Activated CD4-positive, alpha-beta memory T cell treated with anti-CD3 and anti-CD28 coated beads for 36 hours (primary cell): ENCODE measurements around the gene LSMEM2. TPM values are rescaled to one million over a fixed set of nuclear protein-coding genes. Genes with fewer than 3 reads are reported as not detected.

ENCODE experiments used
- CTCF ChIA-PET: fragments of 350-600 bp; sonication (Branson Sonifier 250); formaldehyde crosslinking; loops from one replicate; lab custom pipeline; 2021; ENCODE audit warnings: antibody characterized with exemption, inconsistent platforms; lab: Charles Lee
- POLR2A ChIA-PET: fragments of 350-600 bp; sonication (Branson Sonifier 250); formaldehyde crosslinking; loops from one replicate; lab custom pipeline; 2021; ENCODE audit warnings: antibody characterized with exemption; lab: Charles Lee
- DNase-seq: peaks from one replicate; pipeline ENCODE4 v3.0.0-alpha.2; 2020
- H3K27ac Mint-ChIP-seq: one replicate; pipeline ENCODE4 v1.8.0; 2021; ENCODE audit warnings: mixed read lengths
- H3K27me3 Mint-ChIP-seq: one replicate; pipeline ENCODE4 v1.8.0; 2021; ENCODE audit warnings: mixed read lengths
- H3K36me3 Mint-ChIP-seq: one replicate; pipeline ENCODE4 v1.8.0; 2021; ENCODE audit warnings: mixed read lengths
- H3K4me1 Mint-ChIP-seq: one replicate; pipeline ENCODE4 v1.8.0; 2021; ENCODE audit warnings: low read depth, mixed read lengths
- H3K4me3 Mint-ChIP-seq: one replicate; pipeline ENCODE4 v1.8.0; 2021; ENCODE audit warnings: mild to moderate bottlenecking, mixed read lengths
- H3K9me3 Mint-ChIP-seq: one replicate; pipeline ENCODE4 v1.8.0; 2021; ENCODE audit warnings: mixed read lengths
- intact Hi-C: fragments of 100-400 bp; cut with micrococcal nuclease; formaldehyde crosslinking; loops from one replicate; pipeline ENCODE4 v1.15.1; 2023
- total RNA-seq, 2 experiments: library from RNA; stranded (reverse); gene quantifications; one replicate each; pipeline ENCODE4 v1.2.3, GENCODE V29; 2021

The LSMEM2 gene
- total RNA-seq: not detected

DNA sequence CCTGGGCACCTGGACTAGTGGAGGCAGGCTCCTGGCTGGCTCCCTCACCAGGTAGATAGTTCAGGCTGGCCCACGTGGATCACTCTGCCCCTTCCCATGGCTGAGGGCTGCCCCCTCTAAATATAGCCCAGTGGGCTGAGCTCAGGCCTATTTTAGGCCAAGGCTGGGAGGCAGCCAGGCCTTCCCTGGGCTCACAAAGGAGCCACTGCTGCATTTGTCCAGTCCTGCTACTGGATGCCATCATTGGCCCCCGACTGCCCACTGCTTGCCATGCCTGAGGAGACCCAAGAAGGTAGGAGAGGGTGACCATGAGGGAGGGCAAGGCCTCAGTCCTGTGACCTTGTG, at the start of gene LSMEM2:
Gene LSMEM2 (plus strand): TSS at position 208 of the 345 bp plus-strand sequence. CDS start 27 bp downstream, at position 235.
- DNase-seq: no peak
- H3K4me1 Mint-ChIP-seq: peaks cover 20% of the 10 kb centered on the region
- ChIA-PET CTCF (interaction anchor here (0.6 to 2.1 kb wide), 7 partner anchors 13 to 86 kb away, joined by 3 to 7 read pairs (median 3); partner anchors contain the start of gene IFRD2), POLR2A (interaction anchor here (0.6 to 3.1 kb wide), 3 partner anchors 10 to 50 kb away, joined by 3 to 16 read pairs (median 4); partner anchors contain the start of gene IFRD2)
- H3K9me3 Mint-ChIP-seq: no peaks in the 10 kb centered on the region
- H3K27ac Mint-ChIP-seq: no peak within 1 kb of the TSS
- intact Hi-C loops: no loop called here
- H3K4me3 Mint-ChIP-seq: no peak within 1 kb of the TSS
- H3K27me3 Mint-ChIP-seq: peaks cover 21% of the 10 kb centered on the region
- H3K36me3 Mint-ChIP-seq: no peaks in the 10 kb centered on the region

- no peak overlapping the region for H3K27ac Mint-ChIP-seq
- H3K27me3 Mint-ChIP-seq: no peaks in the 10 kb centered on the region
- no peaks in the 10 kb centered on the region for H3K36me3 Mint-ChIP-seq
- ChIA-PET CTCF (interaction anchor here (1.7 to 14.8 kb wide), 7 partner anchors 8 to 44 kb away, joined by 4 to 307 read pairs (median 45); partner anchors contain the start of genes GNAI2 and GNAT1), POLR2A (interaction anchor here (0.8 to 1.0 kb wide), 2 partner anchors 49 to 108 kb away, joined by 3 read pairs; no protein-coding TSS in a partner anchor)
- H3K4me1 Mint-ChIP-seq: peaks cover 17% of the 10 kb centered on the region
- no peak for DNase-seq
- no peak overlapping the region for H3K4me3 Mint-ChIP-seq
- intact Hi-C loops: no loop called here
- no peaks in the 10 kb centered on the region for H3K9me3 Mint-ChIP-seq
Measured at GRCh38 chr3:50229490-50229889, 49.4 kb upstream of the LSMEM2 start.

GRCh38 chr3:50230104-50230793, 48.6 kb upstream of the LSMEM2 start:
- Mint-ChIP-seq H3K4me3 (no peak overlapping the region), H3K27ac (no peak overlapping the region), H3K9me3 (no peaks in the 10 kb centered on the region), H3K27me3 (no peaks in the 10 kb centered on the region), H3K4me1 (peaks cover 19% of the 10 kb centered on the region), H3K36me3 (no peaks in the 10 kb centered on the region)
- intact Hi-C loops: no loop called here
- DNase-seq: no peak
- ChIA-PET CTCF (interaction anchor here (1.1 to 14.8 kb wide), 4 partner anchors 14 to 38 kb away, joined by 3 to 307 read pairs (median 50); no protein-coding TSS in a partner anchor), POLR2A (interaction anchor here (0.8 kb wide), 1 partner anchor 107 kb away, joined by 3 read pairs; no protein-coding TSS in a partner anchor)

DNA sequence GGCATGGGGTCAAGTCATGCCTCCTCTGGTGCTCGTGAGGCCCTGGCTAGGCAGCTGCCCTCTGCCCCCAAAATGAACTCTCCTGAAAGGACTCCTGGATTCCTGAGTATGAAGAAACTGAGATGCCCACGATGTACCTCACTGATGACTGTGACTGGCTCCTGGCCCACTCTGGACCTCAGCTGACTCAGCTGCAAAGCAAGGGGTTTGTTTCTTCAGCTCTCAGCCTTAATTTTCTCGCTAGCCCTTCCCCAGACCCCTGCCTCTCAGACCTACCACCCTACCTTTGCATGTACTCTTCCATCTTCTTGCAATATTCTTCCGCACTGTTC, 48.1 kb upstream of the LSMEM2 start:
- H3K4me1 Mint-ChIP-seq: peaks cover 22% of the 10 kb centered on the region
- DNase-seq: no peak
- H3K9me3 Mint-ChIP-seq: no peaks in the 10 kb centered on the region
- H3K27ac Mint-ChIP-seq: no peak overlapping the region
- no peaks in the 10 kb centered on the region for H3K36me3 Mint-ChIP-seq
- ChIA-PET POLR2A (no interaction called here), CTCF (interaction anchor here (1.1 to 14.8 kb wide), 4 partner anchors 13 to 39 kb away, joined by 3 to 307 read pairs (median 50); no protein-coding TSS in a partner anchor)
- H3K4me3 Mint-ChIP-seq: no peak overlapping the region
- intact Hi-C loops: no loop called here
- H3K27me3 Mint-ChIP-seq: no peaks in the 10 kb centered on the region

GRCh38 chr3:50231581-50231980, 47.3 kb upstream of the LSMEM2 start:
- Mint-ChIP-seq H3K4me3 (no peak overlapping the region), H3K27me3 (no peaks in the 10 kb centered on the region), H3K36me3 (peaks cover 2% of the 10 kb centered on the region), H3K9me3 (no peaks in the 10 kb centered on the region), H3K4me1 (peaks cover 18% of the 10 kb centered on the region), H3K27ac (no peak overlapping the region)
- ChIA-PET CTCF (interaction anchor here (1.1 to 14.8 kb wide), 4 partner anchors 13 to 40 kb away, joined by 3 to 307 read pairs (median 50); no protein-coding TSS in a partner anchor), POLR2A (no interaction called here)
- intact Hi-C loops: no loop called here
- DNase-seq: no peak

GRCh38 chr3:50232303-50232702, 46.6 kb upstream of the LSMEM2 start:
- H3K36me3 Mint-ChIP-seq: peaks cover 9% of the 10 kb centered on the region
- intact Hi-C loops: no loop called here
- ChIA-PET POLR2A (no interaction called here), CTCF (interaction anchor here (0.6 to 14.8 kb wide), 3 partner anchors 12 to 431 kb away, joined by 3 to 307 read pairs (median 96); no protein-coding TSS in a partner anchor)
- no peak overlapping the region for H3K4me3 Mint-ChIP-seq
- H3K9me3 Mint-ChIP-seq: no peaks in the 10 kb centered on the region
- H3K27ac Mint-ChIP-seq: peak overlapping the region; percentile 2
- H3K4me1 Mint-ChIP-seq: peaks cover 14% of the 10 kb centered on the region
- no peaks in the 10 kb centered on the region for H3K27me3 Mint-ChIP-seq
- DNase-seq: no peak

DNA sequence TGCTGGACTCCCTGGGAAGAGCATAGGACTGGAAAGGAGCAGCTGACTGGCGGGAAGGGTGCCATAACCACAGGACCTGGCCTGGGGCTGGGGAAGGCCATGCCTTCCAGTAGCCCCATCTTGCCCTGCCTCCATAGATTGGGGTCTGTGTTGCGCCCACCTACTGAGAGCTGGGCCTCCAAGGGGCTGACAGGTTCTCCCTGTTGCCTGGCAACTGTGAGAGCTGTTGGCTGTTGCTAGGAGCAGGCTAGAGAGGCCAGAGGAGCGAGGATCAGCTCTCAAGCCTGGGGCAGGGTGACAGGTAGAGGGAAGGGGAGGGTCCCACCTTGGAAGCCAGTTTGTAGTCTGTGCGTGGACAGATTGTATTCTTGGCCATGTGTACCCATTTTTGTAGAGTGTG, 45.7 kb upstream of the LSMEM2 start:
- DNase-seq: no peak
- intact Hi-C loops: no loop called here
- Mint-ChIP-seq H3K9me3 (no peaks in the 10 kb centered on the region), H3K36me3 (peaks cover 17% of the 10 kb centered on the region), H3K4me3 (no peak overlapping the region), H3K27ac (no peak overlapping the region), H3K27me3 (no peaks in the 10 kb centered on the region), H3K4me1 (peaks cover 11% of the 10 kb centered on the region)
- ChIA-PET POLR2A (interaction anchor here (1.2 kb wide), 1 partner anchor 14 kb away, joined by 5 read pairs; no protein-coding TSS in a partner anchor), CTCF (interaction anchor here (2.5 to 14.8 kb wide), 3 partner anchors 11 to 39 kb away, joined by 6 to 307 read pairs (median 96); no protein-coding TSS in a partner anchor)

DNA sequence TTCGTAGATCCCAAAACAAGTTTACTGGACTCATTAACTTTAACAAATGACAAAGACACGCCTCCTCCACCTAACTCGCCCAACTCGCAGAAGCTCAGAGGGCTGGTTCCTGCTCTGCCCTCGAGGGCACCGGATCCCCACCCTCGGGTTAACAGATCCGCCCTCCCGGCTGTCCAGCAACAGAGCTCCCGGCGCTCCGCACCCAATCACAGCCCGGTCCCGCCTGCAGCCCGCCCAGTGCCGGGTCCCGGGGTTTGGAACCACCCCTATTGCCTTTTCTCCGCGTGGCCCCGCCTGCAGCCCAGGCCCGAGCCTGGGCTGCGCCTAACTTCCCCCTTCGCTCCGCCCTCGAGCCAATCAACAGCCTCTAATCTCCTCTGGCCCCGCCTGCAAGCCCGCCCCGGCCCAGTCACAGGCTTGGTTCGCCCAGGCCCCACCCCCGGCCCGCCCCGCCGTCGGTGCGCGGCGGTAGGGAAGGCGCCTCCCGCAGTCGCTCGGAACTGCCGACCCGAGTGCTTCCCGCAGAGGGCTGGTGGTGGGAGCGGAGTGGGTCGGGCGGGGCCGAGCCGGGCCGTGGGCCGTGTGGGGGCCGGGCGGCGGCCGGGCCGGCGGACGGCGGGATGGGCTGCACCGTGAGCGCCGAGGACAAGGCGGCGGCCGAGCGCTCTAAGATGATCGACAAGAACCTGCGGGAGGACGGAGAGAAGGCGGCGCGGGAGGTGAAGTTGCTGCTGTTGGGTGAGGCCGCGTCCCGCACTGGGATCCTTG, 43.0 kb upstream of the LSMEM2 start, which contains the start of gene GNAI2:
Gene GNAI2 (plus strand): TSS at position 489 of the 768 bp plus-strand sequence. CDS start 132 bp downstream, at position 621.
- intact Hi-C loops: loop anchor here (1.0 to 5.0 kb wide), 3 partner anchors 9 to 366 kb away; no protein-coding TSS in a partner anchor
- Mint-ChIP-seq H3K27me3 (no peaks in the 10 kb centered on the region), H3K27ac (peak within 1 kb of the TSS; percentile 94), H3K4me3 (peak within 1 kb of the TSS; percentile 91), H3K36me3 (peaks cover 17% of the 10 kb centered on the region), H3K4me1 (peaks cover 30% of the 10 kb centered on the region), H3K9me3 (no peaks in the 10 kb centered on the region)
- DNase-seq: peak; percentile 100
- POLR2A ChIA-PET: interaction anchor here (0.7 to 3.5 kb wide), 10 partner anchors 9 to 331 kb away, joined by 3 to 17 read pairs (median 4); partner anchors contain the start of genes HYAL3 and NAA80
- CTCF ChIA-PET: interaction anchor here (0.5 to 14.8 kb wide), 7 partner anchors 8 to 86 kb away, joined by 3 to 307 read pairs (median 7); no protein-coding TSS in a partner anchor

- H3K4me3 Mint-ChIP-seq: peak overlapping the region; percentile 91
- H3K4me1 Mint-ChIP-seq: peaks cover 38% of the 10 kb centered on the region
- peak overlapping the region; percentile 94 for H3K27ac Mint-ChIP-seq
- peaks cover 20% of the 10 kb centered on the region for H3K36me3 Mint-ChIP-seq
- intact Hi-C loops: loop anchor here (5.0 kb wide), 1 partner anchor 366 kb away; no protein-coding TSS in a partner anchor
- H3K9me3 Mint-ChIP-seq: no peaks in the 10 kb centered on the region
- ChIA-PET POLR2A (interaction anchor here (1.1 to 3.5 kb wide), 6 partner anchors 9 to 100 kb away, joined by 3 to 17 read pairs (median 6); partner anchors contain the start of genes HYAL3 and NAA80), CTCF (interaction anchor here (1.1 to 14.8 kb wide), 4 partner anchors 8 to 42 kb away, joined by 3 to 307 read pairs (median 28); no protein-coding TSS in a partner anchor)
- DNase-seq: peak; percentile 22
- no peaks in the 10 kb centered on the region for H3K27me3 Mint-ChIP-seq
Measured at GRCh38 chr3:50236484-50237132, 42.3 kb upstream of the LSMEM2 start.

GRCh38 chr3:50237133-50237651, 41.7 kb upstream of the LSMEM2 start:
- intact Hi-C loops: loop anchor here (5.0 kb wide), 1 partner anchor 365 kb away; no protein-coding TSS in a partner anchor
- Mint-ChIP-seq H3K9me3 (no peaks in the 10 kb centered on the region), H3K27ac (peak overlapping the region; percentile 94), H3K4me3 (peak overlapping the region; percentile 91), H3K36me3 (peaks cover 20% of the 10 kb centered on the region), H3K27me3 (no peaks in the 10 kb centered on the region), H3K4me1 (peaks cover 43% of the 10 kb centered on the region)
- ChIA-PET CTCF (interaction anchor here (0.6 to 14.8 kb wide), 5 partner anchors 7 to 87 kb away, joined by 3 to 307 read pairs (median 3); no protein-coding TSS in a partner anchor), POLR2A (interaction anchor here (0.9 to 3.5 kb wide), 5 partner anchors 10 to 62 kb away, joined by 5 to 17 read pairs (median 11); partner anchors contain the start of genes HYAL3 and NAA80)
- peak; percentile 55 for DNase-seq
